DMS53 (cell line): ENCODE results near the gene ATG9B.

Experiments used
- DNase-seq: peaks from one replicate; lab custom pipeline; 2025; lab: John Stamatoyannopoulos, UW

Gene ATG9B

GRCh38 chr7:150999001-150999400, 25.3 kb downstream of the ATG9B start:
- DNase-seq = no peak

- DNase-seq = no peak
These were observed 26.0 kb downstream of the ATG9B start for GRCh38 chr7:150998341-150998740.

- no peak for DNase-seq
These were observed 26.5 kb downstream of the ATG9B start for GRCh38 chr7:150997817-150998216.

GRCh38 chr7:150997075-150997511, 27.2 kb downstream of the ATG9B start:
- peak; percentile 57 for DNase-seq

GRCh38 chr7:150996376-150997074, 27.8 kb downstream of the ATG9B start:
- peak; percentile 69 for DNase-seq

GRCh38 chr7:150994838-150995510, 29.3 kb downstream of the ATG9B start:
- no peak for DNase-seq

- DNase-seq = peak; percentile 40
These were observed 30.0 kb downstream of the ATG9B start for GRCh38 chr7:150994141-150994837.

GRCh38 chr7:150993511-150993910, 30.8 kb downstream of the ATG9B start:
- no peak for DNase-seq

- peak; percentile 77 for DNase-seq
These were observed 31.4 kb downstream of the ATG9B start for GRCh38 chr7:150992833-150993302.

- peak; percentile 84 for DNase-seq
These were observed 32.1 kb downstream of the ATG9B start for GRCh38 chr7:150992051-150992640.

GRCh38 chr7:150990416-150991186, 33.7 kb downstream of the ATG9B start, which contains the start of gene NOS3:
Gene NOS3, plus strand, starts transcription at chr7:150991017. Its CDS starts 2,787 bp downstream, at chr7:150993804.
- peak; percentile 96 for DNase-seq

- DNase-seq = no peak
These were observed 34.8 kb downstream of the ATG9B start for GRCh38 chr7:150989456-150989855.

GRCh38 chr7:150988230-150989226, 35.8 kb downstream of the ATG9B start:
- DNase-seq = peak; percentile 68

- DNase-seq = no peak
These were observed 37.7 kb downstream of the ATG9B start for GRCh38 chr7:150986556-150986955.

- DNase-seq = peak; percentile 91
These were observed 38.2 kb downstream of the ATG9B start for GRCh38 chr7:150986099-150986512.

GRCh38 chr7:150983893-150984368, 40.4 kb downstream of the ATG9B start:
- DNase-seq = peak; percentile 49

GRCh38 chr7:150982351-150982750, 41.9 kb downstream of the ATG9B start:
- DNase-seq = no peak

- no peak for DNase-seq
These were observed 42.6 kb downstream of the ATG9B start for GRCh38 chr7:150981644-150982043.

- no peak for DNase-seq
These were observed 43.6 kb downstream of the ATG9B start for GRCh38 chr7:150980663-150981062.
